ENCODE data around the gene RAD54L2.
"Not testable (repeated sequence)": the region's sequence is repeated elsewhere in the genome, so short reads cannot be mapped to it uniquely, and the experiment has no call there.

The RAD54L2 gene

GRCh38 chr3:51539291-51539941 lies 897 bp downstream of the RAD54L2 start:
- DNase-seq (ENCODE audit: low read depth in 2 of 2, low spot score in 1 of 2): peak in 1 of 2 donors; percentile 3

- DNase-seq (ENCODE audit: low read depth in 2 of 2, low spot score in 1 of 2): not testable (repeated sequence)
Measured at GRCh38 chr3:51542596-51542995, 4.1 kb downstream of the RAD54L2 start.

- no peak for DNase-seq (ENCODE audit: low read depth in 2 of 2, low spot score in 1 of 2)
Measured at GRCh38 chr3:51544011-51544775, 5.7 kb downstream of the RAD54L2 start.

- DNase-seq (ENCODE audit: low read depth in 2 of 2, low spot score in 1 of 2): no peak
Measured at GRCh38 chr3:51547274-51547673, 8.8 kb downstream of the RAD54L2 start.

- no peak for DNase-seq (ENCODE audit: low read depth in 2 of 2, low spot score in 1 of 2)
Measured at GRCh38 chr3:51549311-51549710, 10.8 kb downstream of the RAD54L2 start.

- no peak for DNase-seq (ENCODE audit: low read depth in 2 of 2, low spot score in 1 of 2)
Measured at GRCh38 chr3:51550080-51550819, 11.7 kb downstream of the RAD54L2 start.

- DNase-seq (ENCODE audit: low read depth in 2 of 2, low spot score in 1 of 2): no peak
Measured at GRCh38 chr3:51557993-51558392, 19.5 kb downstream of the RAD54L2 start.

- no peak for DNase-seq (ENCODE audit: low read depth in 2 of 2, low spot score in 1 of 2)
Measured at GRCh38 chr3:51559411-51559888, 20.9 kb downstream of the RAD54L2 start.

GRCh38 chr3:51559961-51560360 lies 21.4 kb downstream of the RAD54L2 start:
- DNase-seq (ENCODE audit: low read depth in 2 of 2, low spot score in 1 of 2): no peak

- not testable (repeated sequence) for DNase-seq (ENCODE audit: low read depth in 2 of 2, low spot score in 1 of 2)
Measured at GRCh38 chr3:51562403-51562802, 23.9 kb downstream of the RAD54L2 start.

- no peak for DNase-seq (ENCODE audit: low read depth in 2 of 2, low spot score in 1 of 2)
Measured at GRCh38 chr3:51568036-51568435, 29.5 kb downstream of the RAD54L2 start.

GRCh38 chr3:51568996-51569395 lies 30.5 kb downstream of the RAD54L2 start:
- DNase-seq (ENCODE audit: low read depth in 2 of 2, low spot score in 1 of 2): no peak

GRCh38 chr3:51578238-51578637 lies 39.7 kb downstream of the RAD54L2 start:
- DNase-seq (ENCODE audit: low read depth in 2 of 2, low spot score in 1 of 2): no peak

- no peak for DNase-seq (ENCODE audit: low read depth in 2 of 2, low spot score in 1 of 2)
Measured at GRCh38 chr3:51580418-51580817, 41.9 kb downstream of the RAD54L2 start.

GRCh38 chr3:51581524-51581923 lies 43.0 kb downstream of the RAD54L2 start:
- DNase-seq (ENCODE audit: low read depth in 2 of 2, low spot score in 1 of 2): no peak

- no peak for DNase-seq (ENCODE audit: low read depth in 2 of 2, low spot score in 1 of 2)
Measured at GRCh38 chr3:51585197-51585596, 46.7 kb downstream of the RAD54L2 start.

GRCh38 chr3:51585871-51586270 lies 47.4 kb downstream of the RAD54L2 start:
- DNase-seq (ENCODE audit: low read depth in 2 of 2, low spot score in 1 of 2): no peak
